ENCODE data around the gene SERPINB8. TPM values are rescaled to one million over a fixed set of nuclear protein-coding genes. Genes with fewer than 3 reads are reported as not detected.

Gene SERPINB8
- total and polyA plus RNA-seq, 10 donors: 4.6 to 23.4 (median 14.5) TPM

GRCh38 chr18:63974991-63975390 lies 5.1 kb downstream of the SERPINB8 start:
- H3K9me3 ChIP-seq: no peaks in the 10 kb centered on the region
- H3K36me3 ChIP-seq: peaks cover 0 to 3% (median 0%) of the 10 kb centered on the region in 6 donors
- H3K27ac ChIP-seq: peak overlapping the region in 6 of 8 donors; percentile 23 to 64 (median 47)
- DNase-seq: no peak
- TF ChIP-seq CTCF (IDR thresholded peaks at IDR 0.05 in 8 of 11, conservative IDR thresholded peaks at IDR 0.05 in 3 of 11) (peak in 1 of 11 experiments; percentile 12), POLR2A (IDR thresholded peaks at IDR 0.05) (no peak), POLR2AphosphoS5 (IDR thresholded peaks at IDR 0.05) (no peak)
- H3K4me3 ChIP-seq: no peak overlapping the region
- 24 to 50% (median 44%) methylated on average over 2 of the region's 2 CpGs for WGBS, 5 donors
- H3K27me3 ChIP-seq (replicated peaks in 1 of 7): no peaks in the 10 kb centered on the region
- intact Hi-C loops (cut with DNase I; ENCODE audit: low total_unique reads): no loop called here
- H3K4me1 ChIP-seq: peaks cover 12 to 78% (median 44%) of the 10 kb centered on the region in 6 donors

GRCh38 chr18:63975628-63976027 lies 5.7 kb downstream of the SERPINB8 start:
- H3K27me3 ChIP-seq (replicated peaks in 1 of 7): no peaks in the 10 kb centered on the region
- peaks cover 12 to 83% (median 46%) of the 10 kb centered on the region in 6 donors for H3K4me1 ChIP-seq
- no peaks in the 10 kb centered on the region for H3K9me3 ChIP-seq
- H3K27ac ChIP-seq: peak overlapping the region in 6 of 8 donors; percentile 23 to 64 (median 47)
- H3K36me3 ChIP-seq: peaks cover 0 to 9% (median 0%) of the 10 kb centered on the region in 6 donors
- no peak overlapping the region for H3K4me3 ChIP-seq
- DNase-seq: no peak
- TF ChIP-seq POLR2AphosphoS5 (IDR thresholded peaks at IDR 0.05): no peak
- no peak for TF ChIP-seq POLR2A (IDR thresholded peaks at IDR 0.05)
- peak in 1 of 11 experiments; percentile 4 for TF ChIP-seq CTCF (IDR thresholded peaks at IDR 0.05 in 8 of 11, conservative IDR thresholded peaks at IDR 0.05 in 3 of 11)
- WGBS, 5 donors: 34 to 56% (median 45%) methylated on average over 3 of the region's 3 CpGs
- intact Hi-C loops (cut with DNase I; ENCODE audit: low total_unique reads): no loop called here

- DNase-seq: no peak
- H3K27ac ChIP-seq: peak overlapping the region in 1 of 8 donors; percentile 0
- 86 to 95% (median 90%) methylated on average over 3 of the region's 3 CpGs for WGBS, 5 donors
- peaks cover 0 to 23% (median 12%) of the 10 kb centered on the region in 6 donors for H3K36me3 ChIP-seq
- H3K27me3 ChIP-seq (replicated peaks in 1 of 7): no peaks in the 10 kb centered on the region
- peaks cover 3 to 83% (median 40%) of the 10 kb centered on the region in 6 donors for H3K4me1 ChIP-seq
- intact Hi-C loops (cut with DNase I; ENCODE audit: low total_unique reads): no loop called here
- H3K9me3 ChIP-seq: no peaks in the 10 kb centered on the region
- H3K4me3 ChIP-seq: no peak overlapping the region
- TF ChIP-seq POLR2AphosphoS5 (IDR thresholded peaks at IDR 0.05) (no peak), POLR2A (IDR thresholded peaks at IDR 0.05) (no peak), CTCF (IDR thresholded peaks at IDR 0.05 in 8 of 11, conservative IDR thresholded peaks at IDR 0.05 in 3 of 11) (no peak)
Observed at GRCh38 chr18:63977040-63977439, 7.2 kb downstream of the SERPINB8 start.

GRCh38 chr18:63979409-63979920 lies 9.6 kb downstream of the SERPINB8 start:
- 24 to 35% (median 26%) methylated on average over 6 of the region's 6 CpGs for WGBS, 5 donors
- no peaks in the 10 kb centered on the region for H3K9me3 ChIP-seq
- H3K4me1 ChIP-seq: peaks cover 3 to 77% (median 39%) of the 10 kb centered on the region in 6 donors
- peak overlapping the region in 1 of 8 donors; percentile 18 for H3K4me3 ChIP-seq
- DNase-seq: no peak
- TF ChIP-seq CTCF (IDR thresholded peaks at IDR 0.05 in 8 of 11, conservative IDR thresholded peaks at IDR 0.05 in 3 of 11) (peak; percentile 60 to 88 (median 79)), POLR2A (IDR thresholded peaks at IDR 0.05) (no peak)
- H3K27me3 ChIP-seq (replicated peaks in 1 of 7): no peaks in the 10 kb centered on the region
- intact Hi-C loops (cut with DNase I; ENCODE audit: low total_unique reads): no loop called here
- H3K27ac ChIP-seq: peak overlapping the region in 4 of 8 donors; percentile 34 to 54 (median 46)
- H3K36me3 ChIP-seq: peaks cover 0 to 47% (median 31%) of the 10 kb centered on the region in 6 donors

All from spleen (tissue), 11 donors.